ENCODE results near the gene FOXQ1. TPM values are rescaled to one million over a fixed set of nuclear protein-coding genes. Genes with fewer than 3 reads are reported as not detected.

The FOXQ1 gene
- total RNA-seq = not detected

- H3K4me3 Mint-ChIP-seq = no peak within 1 kb of the TSS
- peaks cover 12 to 19% of the 10 kb centered on the region in 2 donors for H3K4me1 Mint-ChIP-seq (ENCODE audit: low read depth in 2 of 2)
- H3K9me3 Mint-ChIP-seq = no peaks in the 10 kb centered on the region
- no peak within 1 kb of the TSS for H3K27ac Mint-ChIP-seq
- peaks cover 56 to 73% of the 10 kb centered on the region in 2 donors for H3K27me3 Mint-ChIP-seq
- peaks cover 6% of the 10 kb centered on the region for H3K36me3 Mint-ChIP-seq
- no peak for ATAC-seq
- no peak for DNase-seq (ENCODE audit: low spot score)
Measured at GRCh38 chr6:1311400-1312202, at the start of gene FOXQ1. Gene FOXQ1 (plus strand): TSS chr6:1312098. CDS start chr6:1312705, 607 bp downstream.

DNA sequence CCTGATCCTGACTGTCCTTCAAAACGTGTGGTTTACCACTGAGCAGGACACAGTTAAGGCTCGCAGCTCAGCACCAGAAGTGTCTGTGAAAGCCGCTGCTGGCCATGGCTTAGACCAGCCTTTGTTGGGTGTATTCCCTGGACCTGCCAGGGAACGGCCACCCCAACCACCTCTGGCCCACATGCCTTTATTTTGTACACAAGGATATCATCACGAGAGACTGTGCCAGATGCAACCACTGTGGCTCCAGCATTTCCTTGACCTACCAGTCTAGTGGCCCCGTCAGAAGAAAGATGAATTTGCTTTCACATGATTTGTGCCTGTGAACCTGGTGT, 49.2 kb upstream of the FOXQ1 start:
- H3K36me3 Mint-ChIP-seq = no peaks in the 10 kb centered on the region
- no peaks in the 10 kb centered on the region for H3K9me3 Mint-ChIP-seq
- no peak overlapping the region for H3K27ac Mint-ChIP-seq
- peaks cover 13 to 24% of the 10 kb centered on the region in 2 donors for H3K27me3 Mint-ChIP-seq
- H3K4me1 Mint-ChIP-seq (ENCODE audit: low read depth in 2 of 2) = no peaks in the 10 kb centered on the region
- ATAC-seq = no peak
- no peak overlapping the region for H3K4me3 Mint-ChIP-seq
- DNase-seq (ENCODE audit: low spot score) = no peak

DNA sequence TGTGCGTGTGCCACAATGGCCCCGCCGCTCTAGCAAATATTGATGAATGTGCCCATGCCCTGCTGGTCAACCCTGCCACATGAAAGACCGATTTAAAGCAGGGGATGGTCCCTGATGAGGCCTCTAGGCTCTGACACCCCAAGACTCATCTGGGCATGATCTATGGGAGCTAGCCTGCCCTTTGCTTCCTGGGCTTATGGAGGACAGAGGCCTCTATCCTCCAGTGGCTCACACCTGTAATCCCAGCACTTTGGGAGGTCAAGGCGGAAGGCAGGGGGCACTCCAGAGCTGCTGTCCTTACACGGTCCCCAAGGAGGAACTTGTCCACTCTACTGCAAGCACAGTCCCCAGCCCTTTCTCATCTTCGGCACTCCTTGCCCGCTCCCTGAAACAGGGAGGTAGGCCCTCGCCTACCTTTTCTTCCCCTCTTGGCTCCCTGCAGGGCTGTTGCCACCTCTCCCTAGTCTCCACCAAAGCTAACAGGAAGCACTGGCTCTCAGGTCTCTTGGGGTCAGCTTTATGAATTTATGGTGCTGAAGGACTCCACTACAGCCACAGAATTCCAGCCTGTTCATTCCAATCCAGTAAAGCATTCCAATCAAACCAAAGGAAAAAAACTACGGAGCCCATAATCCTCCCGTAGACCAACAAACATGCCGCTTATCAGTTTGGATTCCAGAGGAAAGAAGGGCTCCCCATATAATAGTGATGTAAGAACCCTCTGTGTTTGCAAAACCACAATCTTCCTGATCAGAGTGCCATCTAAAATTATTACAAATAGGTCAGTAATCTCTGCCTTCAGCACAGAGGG, 48.7 kb upstream of the FOXQ1 start:
- no peak overlapping the region for H3K4me3 Mint-ChIP-seq
- DNase-seq (ENCODE audit: low spot score) (no peak), ATAC-seq (no peak)
- peaks cover 10 to 24% of the 10 kb centered on the region in 2 donors for H3K27me3 Mint-ChIP-seq
- no peaks in the 10 kb centered on the region for H3K9me3 Mint-ChIP-seq
- H3K27ac Mint-ChIP-seq = no peak overlapping the region
- no peaks in the 10 kb centered on the region for H3K4me1 Mint-ChIP-seq (ENCODE audit: low read depth in 2 of 2)
- no peaks in the 10 kb centered on the region for H3K36me3 Mint-ChIP-seq

DNA sequence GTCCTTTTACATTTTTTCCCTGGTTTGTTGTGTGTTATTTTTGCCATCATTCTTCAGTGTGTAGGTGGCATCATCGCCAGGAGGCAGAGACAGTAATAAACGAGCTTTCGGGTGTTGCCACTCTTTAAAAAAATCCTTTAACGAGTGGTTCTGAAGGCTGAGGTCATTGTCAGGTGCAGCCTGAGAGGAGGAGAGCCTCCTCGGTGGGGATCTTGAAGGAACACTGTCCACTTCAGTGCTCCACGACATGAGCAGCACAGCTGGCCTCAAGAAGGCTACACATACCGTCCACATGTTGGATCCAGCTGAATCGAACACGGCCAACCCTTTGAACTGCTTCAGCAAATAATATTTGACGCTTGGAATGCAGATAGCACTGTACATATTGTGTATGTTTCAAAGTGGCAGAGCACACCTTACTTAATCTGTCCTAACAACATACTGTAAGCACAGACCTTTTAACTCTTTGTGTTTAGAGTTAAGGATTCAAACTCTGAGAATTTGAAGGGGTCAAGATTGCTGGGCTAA, 48.0 kb upstream of the FOXQ1 start:
- Mint-ChIP-seq H3K4me1 (ENCODE audit: low read depth in 2 of 2) (no peaks in the 10 kb centered on the region), H3K36me3 (no peaks in the 10 kb centered on the region), H3K27ac (no peak overlapping the region), H3K4me3 (no peak overlapping the region), H3K9me3 (no peaks in the 10 kb centered on the region), H3K27me3 (peaks cover 5 to 31% of the 10 kb centered on the region in 2 donors)
- DNase-seq (ENCODE audit: low spot score) (no peak), ATAC-seq (no peak)

DNA sequence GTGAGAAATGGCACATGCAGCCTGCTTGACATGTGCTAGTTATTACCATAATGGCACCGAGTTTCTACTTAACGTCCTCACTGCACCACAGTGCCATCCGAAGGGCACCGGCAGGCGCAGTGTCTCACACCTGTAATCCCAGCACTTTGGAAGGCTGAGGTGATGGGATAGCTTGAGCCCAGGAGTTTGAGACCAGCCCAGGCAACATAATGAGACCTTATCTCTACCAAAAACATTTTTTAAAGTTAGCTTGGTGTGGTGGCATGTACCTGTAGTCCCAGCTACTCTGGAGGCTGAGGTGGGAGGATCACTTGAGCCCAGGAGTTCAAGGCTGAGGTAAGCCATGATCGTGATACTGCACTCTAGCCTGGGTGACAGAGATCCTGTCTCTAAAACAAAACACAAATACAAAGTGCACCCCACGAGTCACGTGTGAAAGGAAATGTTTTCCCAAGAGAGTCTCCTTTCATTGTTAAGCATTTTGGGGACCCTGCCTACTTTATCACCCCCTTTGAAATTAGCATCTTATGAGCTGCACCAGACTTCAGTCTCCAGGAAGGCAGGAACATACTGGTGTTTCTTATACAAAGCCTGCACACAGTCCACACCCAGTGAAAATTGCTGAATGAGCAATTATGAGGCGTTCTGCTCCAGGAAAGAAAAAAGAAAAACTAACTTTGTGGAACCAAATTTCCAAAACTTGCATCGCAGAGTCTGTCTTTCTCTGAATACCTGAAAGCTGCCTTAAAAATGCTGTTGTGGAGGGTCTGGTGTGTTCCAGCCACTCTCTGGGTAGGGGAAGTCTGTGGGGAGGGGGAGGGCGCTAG, 47.1 kb upstream of the FOXQ1 start:
- peaks cover 5 to 23% of the 10 kb centered on the region in 2 donors for H3K27me3 Mint-ChIP-seq
- no peak overlapping the region for H3K4me3 Mint-ChIP-seq
- H3K36me3 Mint-ChIP-seq = no peaks in the 10 kb centered on the region
- ATAC-seq (no peak), DNase-seq (ENCODE audit: low spot score) (no peak)
- no peak overlapping the region for H3K27ac Mint-ChIP-seq
- no peaks in the 10 kb centered on the region for H3K9me3 Mint-ChIP-seq
- H3K4me1 Mint-ChIP-seq (ENCODE audit: low read depth in 2 of 2) = no peaks in the 10 kb centered on the region

- no peak for ATAC-seq
- Mint-ChIP-seq H3K4me3 (no peak overlapping the region), H3K36me3 (no peaks in the 10 kb centered on the region)
Measured at GRCh38 chr6:1266686-1267056, 45.2 kb upstream of the FOXQ1 start.

DNA sequence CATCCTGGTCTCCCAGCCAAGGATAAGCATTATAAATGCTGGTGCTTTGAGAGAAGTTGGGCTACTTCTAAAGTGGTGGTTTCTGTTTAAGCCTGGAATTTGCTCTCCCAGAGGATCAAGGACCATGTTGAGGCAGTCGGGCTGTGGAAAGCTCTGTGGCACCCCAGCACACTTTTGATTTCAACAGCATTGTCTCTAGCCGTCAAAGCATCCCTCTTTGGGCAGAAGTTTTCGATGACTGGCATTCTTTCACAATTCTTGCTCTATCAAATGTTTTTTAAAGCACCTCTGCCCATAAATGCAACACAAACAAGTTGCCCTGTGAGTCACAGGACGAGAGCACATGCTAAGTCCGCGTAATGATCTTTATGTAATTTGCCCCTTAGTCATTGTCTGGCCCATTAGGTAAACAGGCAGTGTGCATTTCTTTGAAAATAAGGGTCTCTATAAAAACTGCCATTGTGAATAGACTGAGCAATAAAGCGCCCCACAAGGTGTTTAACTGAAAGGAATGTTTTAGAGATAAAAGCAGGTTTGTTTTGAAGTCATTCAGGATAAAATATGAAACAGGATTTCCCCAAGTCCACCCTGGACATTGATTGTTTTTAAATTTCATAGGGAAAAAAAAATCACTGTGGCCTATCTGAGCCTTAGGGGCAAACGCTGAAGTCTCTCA, 44.7 kb upstream of the FOXQ1 start:
- H3K36me3 Mint-ChIP-seq = no peaks in the 10 kb centered on the region
- H3K4me3 Mint-ChIP-seq = no peak overlapping the region
- H3K4me1 Mint-ChIP-seq (ENCODE audit: low read depth in 2 of 2) = no peaks in the 10 kb centered on the region
- ATAC-seq = no peak
- H3K27me3 Mint-ChIP-seq = peaks cover 10 to 29% of the 10 kb centered on the region in 2 donors
- no peak overlapping the region for H3K27ac Mint-ChIP-seq
- DNase-seq (ENCODE audit: low spot score) = no peak
- no peaks in the 10 kb centered on the region for H3K9me3 Mint-ChIP-seq

More at GRCh38 chr6:1266686-1267056, 45.2 kb upstream of the FOXQ1 start:
- H3K27ac Mint-ChIP-seq = no peak overlapping the region
- DNase-seq (ENCODE audit: low spot score) = no peak
- H3K27me3 Mint-ChIP-seq = peaks cover 7 to 24% of the 10 kb centered on the region in 2 donors
- H3K9me3 Mint-ChIP-seq = no peaks in the 10 kb centered on the region
- no peaks in the 10 kb centered on the region for H3K4me1 Mint-ChIP-seq (ENCODE audit: low read depth in 2 of 2)

- H3K27ac Mint-ChIP-seq = no peak overlapping the region
- no peaks in the 10 kb centered on the region for H3K4me1 Mint-ChIP-seq (ENCODE audit: low read depth in 2 of 2)
- peaks cover 14 to 38% of the 10 kb centered on the region in 2 donors for H3K27me3 Mint-ChIP-seq
- DNase-seq (ENCODE audit: low spot score) = no peak
- no peak for ATAC-seq
- H3K9me3 Mint-ChIP-seq = no peaks in the 10 kb centered on the region
- no peak overlapping the region for H3K4me3 Mint-ChIP-seq
- H3K36me3 Mint-ChIP-seq = no peaks in the 10 kb centered on the region
Measured at GRCh38 chr6:1267790-1268762, 43.8 kb upstream of the FOXQ1 start.

GRCh38 chr6:1271071-1271763, 40.7 kb upstream of the FOXQ1 start:
- H3K27me3 Mint-ChIP-seq = peaks cover 28 to 52% of the 10 kb centered on the region in 2 donors
- H3K27ac Mint-ChIP-seq = no peak overlapping the region
- no peaks in the 10 kb centered on the region for H3K4me1 Mint-ChIP-seq (ENCODE audit: low read depth in 2 of 2)
- ATAC-seq (no peak), DNase-seq (ENCODE audit: low spot score) (no peak)
- no peaks in the 10 kb centered on the region for H3K36me3 Mint-ChIP-seq
- H3K4me3 Mint-ChIP-seq = no peak overlapping the region
- no peaks in the 10 kb centered on the region for H3K9me3 Mint-ChIP-seq

GRCh38 chr6:1278061-1278720, 33.7 kb upstream of the FOXQ1 start:
- DNase-seq (ENCODE audit: low spot score) (no peak), ATAC-seq (no peak)
- H3K27me3 Mint-ChIP-seq = peaks cover 39 to 53% of the 10 kb centered on the region in 2 donors
- H3K9me3 Mint-ChIP-seq = no peaks in the 10 kb centered on the region
- no peak overlapping the region for H3K4me3 Mint-ChIP-seq
- no peaks in the 10 kb centered on the region for H3K36me3 Mint-ChIP-seq
- no peak overlapping the region for H3K27ac Mint-ChIP-seq
- H3K4me1 Mint-ChIP-seq (ENCODE audit: low read depth in 2 of 2) = peaks cover 0 to 4% of the 10 kb centered on the region in 2 donors

- Mint-ChIP-seq H3K27ac (no peak overlapping the region), H3K9me3 (no peaks in the 10 kb centered on the region)
- ATAC-seq = no peak
Measured at GRCh38 chr6:1279065-1279464, 32.8 kb upstream of the FOXQ1 start.

More at GRCh38 chr6:1279065-1279464, 32.8 kb upstream of the FOXQ1 start:
- H3K4me1 Mint-ChIP-seq (ENCODE audit: low read depth in 2 of 2) = peaks cover 0 to 4% of the 10 kb centered on the region in 2 donors
- peaks cover 43 to 59% of the 10 kb centered on the region in 2 donors for H3K27me3 Mint-ChIP-seq
- no peaks in the 10 kb centered on the region for H3K36me3 Mint-ChIP-seq
- no peak overlapping the region for H3K4me3 Mint-ChIP-seq
- no peak for DNase-seq (ENCODE audit: low spot score)
